ENCODE data around the gene CYP2A13.

DNA sequence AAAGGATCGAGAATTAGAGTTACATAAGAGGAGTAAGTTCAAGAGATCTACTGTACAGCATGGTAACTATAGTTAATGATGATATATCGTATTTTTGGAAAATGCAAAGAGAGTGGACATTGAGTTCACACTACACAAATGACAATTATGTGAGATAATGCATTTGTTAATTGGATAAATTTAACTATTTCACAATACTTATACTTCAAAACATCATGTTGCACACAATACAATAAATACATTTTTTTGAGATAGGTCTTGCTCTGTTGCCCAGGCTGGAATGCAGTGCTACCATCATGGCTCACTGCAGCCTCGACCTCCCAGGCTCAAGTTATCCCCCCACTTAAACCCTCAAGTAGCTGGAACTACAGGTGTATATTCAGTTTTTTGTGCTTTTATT, 17.9 kb downstream of the CYP2A13 start:
- TF ChIP-seq, protein P1, sequence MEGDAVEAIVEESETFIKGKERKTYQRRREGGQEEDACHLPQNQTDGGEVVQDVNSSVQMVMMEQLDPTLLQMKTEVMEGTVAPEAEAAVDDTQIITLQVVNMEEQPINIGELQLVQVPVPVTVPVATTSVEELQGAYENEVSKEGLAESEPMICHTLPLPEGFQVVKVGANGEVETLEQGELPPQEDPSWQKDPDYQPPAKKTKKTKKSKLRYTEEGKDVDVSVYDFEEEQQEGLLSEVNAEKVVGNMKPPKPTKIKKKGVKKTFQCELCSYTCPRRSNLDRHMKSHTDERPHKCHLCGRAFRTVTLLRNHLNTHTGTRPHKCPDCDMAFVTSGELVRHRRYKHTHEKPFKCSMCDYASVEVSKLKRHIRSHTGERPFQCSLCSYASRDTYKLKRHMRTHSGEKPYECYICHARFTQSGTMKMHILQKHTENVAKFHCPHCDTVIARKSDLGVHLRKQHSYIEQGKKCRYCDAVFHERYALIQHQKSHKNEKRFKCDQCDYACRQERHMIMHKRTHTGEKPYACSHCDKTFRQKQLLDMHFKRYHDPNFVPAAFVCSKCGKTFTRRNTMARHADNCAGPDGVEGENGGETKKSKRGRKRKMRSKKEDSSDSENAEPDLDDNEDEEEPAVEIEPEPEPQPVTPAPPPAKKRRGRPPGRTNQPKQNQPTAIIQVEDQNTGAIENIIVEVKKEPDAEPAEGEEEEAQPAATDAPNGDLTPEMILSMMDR (optimal IDR thresholded peaks at IDR 0.05 in 1 of 3, IDR thresholded peaks at IDR 0.05 in 1 of 3, conservative IDR thresholded peaks at IDR 0.05 in 1 of 3; ENCODE audit: extremely low read depth in 1 of 3, insufficient read depth in 2 of 3, low read length in 3 of 3) = no peak
- TF ChIP-seq EZH2 (IDR thresholded peaks at IDR 0.05; ENCODE audit: low read length) = no peak

Data from keratinocyte (primary cell).